GM19351 (cell line): Measurements from ENCODE around the gene SHANK1.
"Not testable (repeated sequence)": the region's sequence is repeated elsewhere in the genome, so short reads cannot be mapped to it uniquely, and the experiment has no call there.

Source experiments
- ATAC-seq: cut with Tn5 transposase; IDR thresholded peaks from one replicate; pipeline ENCODE4 v1.9.1; 2021; ENCODE audit warnings: mild to moderate bottlenecking, moderate library complexity; ENCODE audit not compliant: unreplicated experiment

SHANK1 gene

DNA sequence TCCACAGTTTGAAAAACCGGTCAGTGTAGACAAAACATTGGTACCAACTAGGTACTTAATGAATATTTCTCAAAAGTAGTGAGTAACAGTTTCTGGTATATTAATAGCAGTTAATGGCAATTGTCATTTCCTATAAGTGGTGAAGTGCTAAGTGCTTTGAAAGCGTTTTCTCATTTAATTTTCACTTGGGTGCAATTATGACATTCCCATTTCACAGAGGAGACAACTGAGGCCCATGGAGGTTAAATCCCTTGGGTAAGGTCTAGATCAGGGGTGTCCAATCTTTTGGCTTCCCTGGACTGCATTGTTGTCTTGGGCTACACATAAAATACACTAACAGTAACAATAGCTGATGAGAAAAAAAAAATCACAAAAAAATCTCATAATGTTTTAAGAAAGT, 79.2 kb downstream of the SHANK1 start:
- ATAC-seq: no peak

DNA sequence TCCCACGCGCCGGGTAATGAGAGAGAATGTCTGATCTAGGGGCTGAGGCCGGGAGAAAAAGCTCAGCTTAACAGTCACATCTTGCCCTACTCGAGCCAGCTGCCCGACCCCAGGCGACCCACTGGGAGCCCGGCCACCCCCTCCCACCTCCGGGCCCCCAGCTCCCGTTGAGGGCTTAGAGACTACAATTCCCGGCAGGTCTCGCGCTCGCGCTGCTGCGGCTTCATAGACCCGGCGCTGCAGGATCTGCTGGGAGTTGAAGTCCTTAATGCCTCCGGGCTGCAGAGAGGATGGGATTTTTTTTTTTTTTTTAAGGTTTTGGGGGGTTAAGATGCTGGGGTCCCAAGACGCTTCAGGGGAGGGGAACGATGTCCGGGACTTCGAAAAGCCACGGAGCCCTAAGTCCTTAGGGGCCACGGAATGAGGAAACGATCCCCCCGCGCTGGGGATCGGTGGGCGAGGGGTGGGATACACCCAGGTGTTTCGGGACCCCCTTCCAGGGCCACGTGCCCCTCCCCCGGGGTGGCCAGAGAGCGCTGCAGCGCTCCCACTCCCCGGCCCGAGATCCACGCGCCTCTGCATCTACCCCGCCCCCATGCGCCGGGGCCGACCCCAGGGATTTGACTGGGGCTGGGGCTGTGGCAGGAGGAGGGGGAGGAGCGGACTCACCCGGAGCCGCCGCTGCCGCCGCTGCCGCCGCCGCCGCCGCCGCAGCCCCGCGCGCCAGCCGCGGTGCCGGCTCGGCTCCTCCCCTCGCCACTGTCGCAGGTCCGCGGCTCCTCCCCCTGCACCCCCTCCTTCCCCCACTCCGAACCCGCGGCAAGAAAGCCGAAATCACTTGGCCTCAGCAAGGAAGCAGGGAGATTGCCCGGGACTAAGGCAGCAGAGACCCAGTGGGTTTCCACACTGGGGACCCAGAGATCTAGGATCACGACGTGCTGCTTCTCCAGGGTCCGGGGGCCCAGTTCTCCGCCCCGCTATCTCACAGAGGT, 80.2 kb downstream of the SHANK1 start, which contains the start of gene SYT3:
Gene SYT3, minus strand, starts transcription at position 761 of the 992 bp plus-strand sequence. CDS start 2,470 bp downstream, outside the sequence.
- no peak for ATAC-seq

DNA sequence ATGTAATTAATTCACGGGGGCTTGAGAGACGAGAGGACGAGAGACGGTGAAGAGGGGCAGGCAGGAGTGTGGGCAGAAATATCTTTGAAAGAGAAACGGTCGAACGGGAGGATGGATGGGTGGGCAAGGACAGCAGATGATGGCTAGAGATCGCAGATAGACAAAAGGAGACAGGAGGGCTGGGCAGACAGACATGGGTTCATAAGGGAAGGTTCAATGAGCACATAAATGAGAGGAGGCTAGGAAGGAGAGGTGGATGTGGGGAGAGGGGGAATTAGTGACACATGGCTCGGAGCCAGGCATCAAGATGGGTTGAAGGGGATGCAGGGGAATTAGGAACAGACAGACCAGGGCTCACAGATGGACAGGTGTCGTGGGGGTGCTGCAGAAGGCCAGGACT, 81.0 kb downstream of the SHANK1 start:
- ATAC-seq: no peak

GRCh38 chr19:50636317-50637085, 83.1 kb downstream of the SHANK1 start:
- ATAC-seq: no peak

- ATAC-seq: no peak
These were observed 85.6 kb downstream of the SHANK1 start for GRCh38 chr19:50633973-50634372.

DNA sequence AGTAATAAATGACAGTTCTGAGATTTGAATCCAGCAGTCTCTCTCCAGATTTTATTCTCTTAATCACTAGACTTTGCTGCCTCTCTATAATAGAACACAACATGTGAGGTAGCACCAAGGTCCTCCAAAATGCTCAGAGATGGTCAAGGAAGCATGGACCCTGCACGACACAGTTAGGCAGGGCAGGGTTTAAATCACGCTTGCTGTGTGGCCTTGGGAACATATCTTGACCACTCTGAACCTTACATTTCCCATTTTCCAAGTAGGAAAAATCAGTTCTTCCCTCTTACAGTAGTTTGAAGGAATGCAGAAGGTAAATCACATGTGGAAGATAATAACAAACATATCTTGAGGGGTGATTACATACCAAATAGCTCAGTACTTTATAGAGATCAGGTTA, 86.2 kb downstream of the SHANK1 start:
- no peak for ATAC-seq

GRCh38 chr19:50632151-50632835, 87.3 kb downstream of the SHANK1 start:
- ATAC-seq: no peak

DNA sequence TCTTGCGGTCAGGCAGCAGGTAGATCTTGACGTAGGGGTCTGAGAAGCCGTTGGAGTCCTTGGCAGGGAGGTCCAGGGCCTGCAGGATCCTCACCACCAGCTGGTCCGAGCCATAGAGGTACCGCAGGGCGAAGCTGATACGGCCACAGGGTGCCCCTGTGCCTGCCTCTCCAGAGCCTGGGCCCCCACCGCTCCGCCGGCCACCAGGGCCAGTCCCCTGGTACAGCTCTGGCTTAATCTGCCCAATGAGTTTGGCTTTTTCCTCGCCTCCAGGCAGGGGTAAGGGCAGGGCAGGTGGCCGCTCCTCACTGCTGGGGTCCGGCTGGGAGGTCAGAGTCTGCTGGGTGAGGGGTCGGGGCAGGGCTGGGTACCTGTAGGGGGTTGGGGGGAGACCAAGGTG, 89.8 kb downstream of the SHANK1 start:
- ATAC-seq: no peak

DNA sequence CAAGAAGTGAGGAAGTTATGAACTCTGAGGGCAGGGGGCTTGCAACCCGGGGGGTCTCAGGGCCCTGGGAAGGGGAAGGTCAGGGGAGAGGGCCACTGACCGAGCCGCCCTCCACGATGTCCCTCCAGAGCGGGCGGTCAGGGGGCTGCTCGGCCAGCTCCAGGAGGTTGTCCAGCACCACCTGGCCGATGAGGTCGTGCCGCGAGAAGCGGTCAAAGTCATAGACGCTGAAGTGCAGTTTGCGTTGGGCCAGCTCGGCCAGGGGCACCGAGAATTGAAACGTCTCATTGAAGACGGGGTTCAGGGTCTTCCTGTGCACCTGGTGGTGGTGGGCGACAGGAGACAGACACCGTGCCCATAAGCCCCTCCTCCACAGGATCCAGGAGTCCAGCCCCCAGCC, 90.4 kb downstream of the SHANK1 start:
- no peak for ATAC-seq

- ATAC-seq: no peak
These were observed 91.1 kb downstream of the SHANK1 start for GRCh38 chr19:50628551-50628950.

DNA sequence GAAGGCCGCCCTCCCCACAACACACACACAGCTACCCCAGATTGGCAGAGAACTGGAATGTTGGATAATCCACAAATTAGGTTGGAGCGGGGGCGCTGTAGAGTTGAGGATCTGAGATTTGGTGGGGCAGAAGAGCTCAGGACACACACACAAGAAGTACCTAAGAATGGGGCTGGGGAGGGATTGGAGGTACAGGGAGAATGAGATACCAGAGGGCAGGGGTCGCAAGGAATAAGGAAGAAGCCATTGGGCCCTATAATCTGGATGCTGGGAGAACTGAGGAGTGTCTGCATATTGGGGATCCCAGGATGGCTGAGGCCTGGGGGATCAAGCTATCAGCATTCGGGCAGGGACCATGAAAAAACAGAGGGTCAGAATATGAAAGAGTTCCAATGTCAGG, 91.5 kb downstream of the SHANK1 start:
- no peak for ATAC-seq

DNA sequence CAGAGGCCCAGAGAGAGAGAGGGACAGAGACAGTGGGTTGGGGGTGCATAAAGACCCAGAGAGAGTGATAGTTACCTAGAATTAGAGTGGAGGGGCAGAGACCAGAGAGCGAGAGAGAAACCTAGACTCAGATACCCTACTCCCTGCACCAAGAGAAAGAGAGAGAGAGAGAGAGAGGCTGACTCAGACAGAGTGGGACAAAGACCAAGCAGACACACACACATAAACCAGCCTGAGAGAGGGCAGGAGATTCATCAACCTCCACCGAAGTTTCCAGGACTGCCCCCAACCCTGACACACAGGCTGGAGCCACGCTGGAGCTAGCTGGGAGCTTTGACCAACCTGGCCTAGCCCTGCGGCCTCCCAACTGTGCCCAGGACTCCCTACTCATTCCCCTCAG, 92.8 kb downstream of the SHANK1 start:
- no peak for ATAC-seq

- no peak for ATAC-seq
These were observed 93.6 kb downstream of the SHANK1 start for GRCh38 chr19:50626011-50626410.

DNA sequence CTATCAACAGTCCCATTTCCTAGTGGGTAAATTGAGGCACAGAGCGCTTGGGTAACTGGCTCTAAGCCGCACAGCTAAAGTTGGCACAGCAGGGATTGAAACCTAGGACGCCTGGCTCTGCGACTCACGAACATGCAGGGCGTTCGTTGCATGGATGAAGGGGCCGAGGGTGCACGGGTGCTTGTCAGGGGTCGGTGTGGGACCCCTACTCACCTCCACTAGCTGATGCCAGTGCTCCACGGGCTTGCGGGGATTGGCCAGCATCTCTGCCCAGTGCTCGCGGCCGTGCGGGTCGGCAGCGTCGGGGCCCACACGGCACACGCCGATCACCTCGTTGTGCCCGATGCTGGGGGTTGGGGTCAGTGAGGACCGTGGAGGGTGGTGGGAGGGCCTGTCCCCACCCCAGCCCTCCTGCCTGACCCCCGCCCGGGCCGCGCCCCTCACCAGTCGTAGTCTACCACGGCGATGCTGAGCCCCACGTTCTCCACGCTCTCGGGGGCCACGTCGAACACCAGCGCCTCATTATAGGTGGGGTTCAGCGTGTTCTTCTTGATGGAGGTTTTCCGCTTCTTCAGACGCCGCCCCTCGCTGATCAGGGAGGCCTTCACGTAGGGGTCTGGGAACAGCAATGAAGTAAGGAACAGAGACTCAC, 94.5 kb downstream of the SHANK1 start:
- no peak for ATAC-seq

GRCh38 chr19:50620394-50620906, 99.2 kb downstream of the SHANK1 start:
- not testable (repeated sequence) for ATAC-seq

- not testable (repeated sequence) for ATAC-seq
These were observed 100.4 kb downstream of the SHANK1 start for GRCh38 chr19:50619184-50619583.

DNA sequence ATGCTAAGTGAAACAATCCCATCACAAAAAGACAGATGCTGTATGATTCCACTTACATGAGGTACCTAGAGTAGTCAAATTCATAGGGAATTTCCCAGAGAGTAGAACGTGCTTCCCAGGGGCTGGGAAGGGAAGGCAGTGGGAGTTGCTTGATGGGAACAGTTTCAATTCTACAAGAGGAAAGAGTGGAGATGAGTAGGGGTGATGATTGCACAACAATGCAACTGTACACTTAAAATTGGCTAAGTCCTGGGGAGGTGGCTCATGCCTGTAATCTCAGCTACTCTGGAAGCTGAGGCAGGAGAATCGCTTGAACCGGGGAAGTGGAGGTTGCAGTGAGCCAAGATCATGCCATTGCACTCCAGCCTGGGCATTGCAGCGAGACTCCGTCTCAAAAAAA, 101.2 kb downstream of the SHANK1 start:
- ATAC-seq: not testable (repeated sequence)

- not testable (repeated sequence) for ATAC-seq
These were observed 106.8 kb downstream of the SHANK1 start for GRCh38 chr19:50612504-50613404.
